ENCODE measurements around the gene TRAPPC2.
"Not testable (repeated sequence)": the region's sequence is repeated elsewhere in the genome, so short reads cannot be mapped to it uniquely, and the experiment has no call there.

The TRAPPC2 gene

GRCh38 chrX:13689741-13690211 is 44.6 kb downstream of the TRAPPC2 start:
- no peaks in the 10 kb centered on the region for H3K9me3 ChIP-seq (ENCODE audit: control insufficient read depth, insufficient read depth, low read depth, low read length)
- peaks cover 37% of the 10 kb centered on the region for H3K4me1 ChIP-seq (ENCODE audit: control insufficient read depth, insufficient read depth, low read length)
- H3K4me3 ChIP-seq (ENCODE audit: low read depth, low read length) = peak overlapping the region; percentile 94
- peak overlapping the region; percentile 90; the same call in 1 of the 2 replicates for H3K27ac ChIP-seq (ENCODE audit: low read depth, low read length)
- H3K27me3 ChIP-seq (ENCODE audit: control insufficient read depth, insufficient read depth, low read length) = peaks cover 19% of the 10 kb centered on the region
- no peaks in the 10 kb centered on the region for H3K36me3 ChIP-seq (ENCODE audit: control insufficient read depth, insufficient read depth, low read length)
- peak overlapping the region; percentile 87 for H3K9ac ChIP-seq (ENCODE audit: low read length)

- H3K27me3 ChIP-seq (ENCODE audit: control insufficient read depth, insufficient read depth, low read length) = peaks cover 19% of the 10 kb centered on the region
- no peaks in the 10 kb centered on the region for H3K36me3 ChIP-seq (ENCODE audit: control insufficient read depth, insufficient read depth, low read length)
- no peaks in the 10 kb centered on the region for H3K9me3 ChIP-seq (ENCODE audit: control insufficient read depth, insufficient read depth, low read depth, low read length)
- peak within 1 kb of the TSS; percentile 90 for H3K27ac ChIP-seq (ENCODE audit: low read depth, low read length)
- H3K9ac ChIP-seq (ENCODE audit: low read length) = peak within 1 kb of the TSS; percentile 87
- peak within 1 kb of the TSS; percentile 94 for H3K4me3 ChIP-seq (ENCODE audit: low read depth, low read length)
- peaks cover 31% of the 10 kb centered on the region for H3K4me1 ChIP-seq (ENCODE audit: control insufficient read depth, insufficient read depth, low read length)
These were observed 45.3 kb downstream of the TRAPPC2 start, which contains the start of gene RAB9A for GRCh38 chrX:13688958-13689740. RAB9A (plus strand) TSS chrX:13689128; CDS start chrX:13708747, 19,619 bp downstream.

- H3K9ac ChIP-seq (ENCODE audit: low read length) = peak overlapping the region; percentile 57
These were observed 45.9 kb downstream of the TRAPPC2 start for GRCh38 chrX:13688384-13688957.

GRCh38 chrX:13687203-13687602 is 47.2 kb downstream of the TRAPPC2 start:
- Histone ChIP-seq H3K9ac (ENCODE audit: low read length) (no peak overlapping the region), H3K4me1 (ENCODE audit: control insufficient read depth, insufficient read depth, low read length) (peaks cover 12% of the 10 kb centered on the region), H3K27me3 (ENCODE audit: control insufficient read depth, insufficient read depth, low read length) (peaks cover 19% of the 10 kb centered on the region), H3K27ac (ENCODE audit: low read depth, low read length) (no peak overlapping the region), H3K9me3 (ENCODE audit: control insufficient read depth, insufficient read depth, low read depth, low read length) (no peaks in the 10 kb centered on the region), H3K4me3 (ENCODE audit: low read depth, low read length) (no peak overlapping the region), H3K36me3 (ENCODE audit: control insufficient read depth, insufficient read depth, low read length) (no peaks in the 10 kb centered on the region)

More at GRCh38 chrX:13688384-13688957, 45.9 kb downstream of the TRAPPC2 start:
- Histone ChIP-seq H3K27ac (ENCODE audit: low read depth, low read length) (no peak overlapping the region), H3K4me3 (ENCODE audit: low read depth, low read length) (peak overlapping the region; percentile 94), H3K36me3 (ENCODE audit: control insufficient read depth, insufficient read depth, low read length) (no peaks in the 10 kb centered on the region), H3K4me1 (ENCODE audit: control insufficient read depth, insufficient read depth, low read length) (peaks cover 24% of the 10 kb centered on the region), H3K9me3 (ENCODE audit: control insufficient read depth, insufficient read depth, low read depth, low read length) (no peaks in the 10 kb centered on the region), H3K27me3 (ENCODE audit: control insufficient read depth, insufficient read depth, low read length) (peaks cover 19% of the 10 kb centered on the region)

GRCh38 chrX:13685126-13685763 is 49.2 kb downstream of the TRAPPC2 start:
- no peak overlapping the region for H3K4me3 ChIP-seq (ENCODE audit: low read depth, low read length)
- no peak overlapping the region for H3K9ac ChIP-seq (ENCODE audit: low read length)
- H3K27me3 ChIP-seq (ENCODE audit: control insufficient read depth, insufficient read depth, low read length) = peaks cover 19% of the 10 kb centered on the region
- H3K36me3 ChIP-seq (ENCODE audit: control insufficient read depth, insufficient read depth, low read length) = no peaks in the 10 kb centered on the region
- peaks cover 1% of the 10 kb centered on the region; the same call in 1 of the 2 replicates for H3K4me1 ChIP-seq (ENCODE audit: control insufficient read depth, insufficient read depth, low read length)
- no peaks in the 10 kb centered on the region for H3K9me3 ChIP-seq (ENCODE audit: control insufficient read depth, insufficient read depth, low read depth, low read length)
- H3K27ac ChIP-seq (ENCODE audit: low read depth, low read length) = no peak overlapping the region

- H3K4me3 ChIP-seq (ENCODE audit: low read depth, low read length) = no peak overlapping the region
- H3K9ac ChIP-seq (ENCODE audit: low read length) = no peak overlapping the region
- no peaks in the 10 kb centered on the region for H3K36me3 ChIP-seq (ENCODE audit: control insufficient read depth, insufficient read depth, low read length)
- H3K9me3 ChIP-seq (ENCODE audit: control insufficient read depth, insufficient read depth, low read depth, low read length) = no peaks in the 10 kb centered on the region
- peaks cover 19% of the 10 kb centered on the region for H3K27me3 ChIP-seq (ENCODE audit: control insufficient read depth, insufficient read depth, low read length)
- no peak overlapping the region for H3K27ac ChIP-seq (ENCODE audit: low read depth, low read length)
- H3K4me1 ChIP-seq (ENCODE audit: control insufficient read depth, insufficient read depth, low read length) = no peaks in the 10 kb centered on the region
These were observed 50.1 kb downstream of the TRAPPC2 start for GRCh38 chrX:13684361-13684760.

GRCh38 chrX:13681595-13681994 is 52.8 kb downstream of the TRAPPC2 start:
- H3K36me3 ChIP-seq (ENCODE audit: control insufficient read depth, insufficient read depth, low read length) = no peaks in the 10 kb centered on the region
- no peaks in the 10 kb centered on the region for H3K4me1 ChIP-seq (ENCODE audit: control insufficient read depth, insufficient read depth, low read length)

GRCh38 chrX:13679700-13680099 is 54.7 kb downstream of the TRAPPC2 start:
- not testable (repeated sequence) for H3K27ac ChIP-seq (ENCODE audit: low read depth, low read length); H3K36me3 ChIP-seq (ENCODE audit: control insufficient read depth, insufficient read depth, low read length); H3K9ac ChIP-seq (ENCODE audit: low read length); H3K4me3 ChIP-seq (ENCODE audit: low read depth, low read length); H3K4me1 ChIP-seq (ENCODE audit: control insufficient read depth, insufficient read depth, low read length); H3K9me3 ChIP-seq (ENCODE audit: control insufficient read depth, insufficient read depth, low read depth, low read length); H3K27me3 ChIP-seq (ENCODE audit: control insufficient read depth, insufficient read depth, low read length)

More at GRCh38 chrX:13681595-13681994, 52.8 kb downstream of the TRAPPC2 start:
- H3K4me3 ChIP-seq (ENCODE audit: low read depth, low read length) = no peak overlapping the region
- no peak overlapping the region for H3K9ac ChIP-seq (ENCODE audit: low read length)
- no peak overlapping the region for H3K27ac ChIP-seq (ENCODE audit: low read depth, low read length)
- H3K27me3 ChIP-seq (ENCODE audit: control insufficient read depth, insufficient read depth, low read length) = no peaks in the 10 kb centered on the region; the same call in 1 of the 2 replicates
- H3K9me3 ChIP-seq (ENCODE audit: control insufficient read depth, insufficient read depth, low read depth, low read length) = no peaks in the 10 kb centered on the region

GRCh38 chrX:13676885-13677284 is 57.5 kb downstream of the TRAPPC2 start:
- Histone ChIP-seq H3K9ac (ENCODE audit: low read length) (no peak overlapping the region), H3K36me3 (ENCODE audit: control insufficient read depth, insufficient read depth, low read length) (no peaks in the 10 kb centered on the region), H3K4me3 (ENCODE audit: low read depth, low read length) (no peak overlapping the region), H3K27me3 (ENCODE audit: control insufficient read depth, insufficient read depth, low read length) (no peaks in the 10 kb centered on the region), H3K27ac (ENCODE audit: low read depth, low read length) (no peak overlapping the region), H3K4me1 (ENCODE audit: control insufficient read depth, insufficient read depth, low read length) (no peaks in the 10 kb centered on the region), H3K9me3 (ENCODE audit: control insufficient read depth, insufficient read depth, low read depth, low read length) (no peaks in the 10 kb centered on the region)

GRCh38 chrX:13673016-13673415 is 61.4 kb downstream of the TRAPPC2 start:
- no peak overlapping the region for H3K9ac ChIP-seq (ENCODE audit: low read length)
- H3K27ac ChIP-seq (ENCODE audit: low read depth, low read length) = no peak overlapping the region
- no peaks in the 10 kb centered on the region for H3K4me1 ChIP-seq (ENCODE audit: control insufficient read depth, insufficient read depth, low read length)

GRCh38 chrX:13670197-13670596 is 64.2 kb downstream of the TRAPPC2 start:
- Histone ChIP-seq H3K4me3 (ENCODE audit: low read depth, low read length) (no peak overlapping the region), H3K36me3 (ENCODE audit: control insufficient read depth, insufficient read depth, low read length) (no peaks in the 10 kb centered on the region), H3K4me1 (ENCODE audit: control insufficient read depth, insufficient read depth, low read length) (no peaks in the 10 kb centered on the region), H3K9me3 (ENCODE audit: control insufficient read depth, insufficient read depth, low read depth, low read length) (no peaks in the 10 kb centered on the region), H3K9ac (ENCODE audit: low read length) (no peak overlapping the region), H3K27ac (ENCODE audit: low read depth, low read length) (no peak overlapping the region), H3K27me3 (ENCODE audit: control insufficient read depth, insufficient read depth, low read length) (no peaks in the 10 kb centered on the region; the same call in 1 of the 2 replicates)

More at GRCh38 chrX:13673016-13673415, 61.4 kb downstream of the TRAPPC2 start:
- Histone ChIP-seq H3K9me3 (ENCODE audit: control insufficient read depth, insufficient read depth, low read depth, low read length) (no peaks in the 10 kb centered on the region), H3K36me3 (ENCODE audit: control insufficient read depth, insufficient read depth, low read length) (no peaks in the 10 kb centered on the region), H3K27me3 (ENCODE audit: control insufficient read depth, insufficient read depth, low read length) (no peaks in the 10 kb centered on the region; the same call in 1 of the 2 replicates), H3K4me3 (ENCODE audit: low read depth, low read length) (no peak overlapping the region)

Data from HUES6 (cell line).